OCI-LY3 (cell line): ENCODE measurements around the gene SMPD2.

Source experiments
- EZH2phosphoT487 ChIP-seq: fragments of 200-600 bp; shearing (Covaris generic); IDR thresholded peaks from 2 replicates; pipeline ENCODE4 v1.6.1; 2018; ENCODE audit warnings: antibody characterized with exemption, mixed run types, low read depth
- TF ChIP-seq, protein P1 (sequence below): fragments of 200-600, 300-600 bp; sonication (generic); IDR thresholded peaks from 2 replicates; pipeline ENCODE4 v1.5.1; 2014; ENCODE audit warnings: antibody characterized with exemption, low read length, low read depth

DNA sequence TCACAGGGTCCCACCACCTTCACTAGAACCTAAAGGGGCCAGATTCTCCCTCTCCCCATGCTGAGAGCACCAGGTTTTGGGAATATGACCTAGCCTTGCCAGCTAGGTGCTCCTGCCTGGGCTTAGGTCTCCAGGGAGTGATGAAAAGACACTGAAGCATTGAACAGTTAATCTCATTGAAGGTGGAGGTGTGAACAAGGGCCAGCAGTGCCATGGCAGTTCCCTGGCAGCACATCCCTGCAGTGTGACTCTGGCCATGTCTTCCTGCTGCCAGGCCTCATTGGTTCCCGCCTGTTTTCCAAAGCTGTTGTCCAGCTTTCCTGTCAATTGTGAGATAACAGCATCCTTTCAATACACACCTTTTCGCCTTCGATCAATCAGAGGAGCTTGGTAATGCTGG lies 11.0 kb upstream of the SMPD2 start:
- TF ChIP-seq, protein P1, sequence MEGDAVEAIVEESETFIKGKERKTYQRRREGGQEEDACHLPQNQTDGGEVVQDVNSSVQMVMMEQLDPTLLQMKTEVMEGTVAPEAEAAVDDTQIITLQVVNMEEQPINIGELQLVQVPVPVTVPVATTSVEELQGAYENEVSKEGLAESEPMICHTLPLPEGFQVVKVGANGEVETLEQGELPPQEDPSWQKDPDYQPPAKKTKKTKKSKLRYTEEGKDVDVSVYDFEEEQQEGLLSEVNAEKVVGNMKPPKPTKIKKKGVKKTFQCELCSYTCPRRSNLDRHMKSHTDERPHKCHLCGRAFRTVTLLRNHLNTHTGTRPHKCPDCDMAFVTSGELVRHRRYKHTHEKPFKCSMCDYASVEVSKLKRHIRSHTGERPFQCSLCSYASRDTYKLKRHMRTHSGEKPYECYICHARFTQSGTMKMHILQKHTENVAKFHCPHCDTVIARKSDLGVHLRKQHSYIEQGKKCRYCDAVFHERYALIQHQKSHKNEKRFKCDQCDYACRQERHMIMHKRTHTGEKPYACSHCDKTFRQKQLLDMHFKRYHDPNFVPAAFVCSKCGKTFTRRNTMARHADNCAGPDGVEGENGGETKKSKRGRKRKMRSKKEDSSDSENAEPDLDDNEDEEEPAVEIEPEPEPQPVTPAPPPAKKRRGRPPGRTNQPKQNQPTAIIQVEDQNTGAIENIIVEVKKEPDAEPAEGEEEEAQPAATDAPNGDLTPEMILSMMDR = no peak
- no peak for TF ChIP-seq EZH2phosphoT487
